ENCODE data around the gene SH3BP2. TPM values are rescaled to one million over a fixed set of nuclear protein-coding genes. Genes with fewer than 3 reads are reported as not detected.
A peak's percentile ranks its signal among the peaks of the same experiment; 100 is the strongest.
"Not testable (repeated sequence)": the region's sequence is repeated elsewhere in the genome, so short reads cannot be mapped to it uniquely, and the experiment has no call there.

The SH3BP2 gene
- polyA plus RNA-seq, 3 donors: 19.1 to 478 (median 26.9) TPM

DNA sequence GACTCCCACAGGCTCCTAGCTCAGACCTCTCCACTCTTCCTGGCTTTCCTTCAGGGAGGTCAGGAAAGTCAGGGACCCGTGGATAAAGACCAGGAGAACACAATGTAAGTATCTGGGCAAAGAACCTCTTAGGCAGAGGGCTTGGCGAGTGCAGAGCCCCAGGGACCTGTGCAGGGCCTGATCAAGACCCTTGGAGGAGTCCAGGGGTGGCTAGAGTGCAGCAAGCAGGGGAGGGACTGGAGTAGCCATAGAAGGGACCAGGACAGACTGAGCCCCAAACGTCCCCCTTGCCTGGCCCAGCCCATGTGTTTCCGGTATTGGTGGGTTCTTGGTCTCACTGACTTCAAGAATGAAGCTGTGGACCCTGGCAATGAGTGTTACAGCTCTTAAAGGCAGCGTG lies 30.8 kb upstream of the SH3BP2 start:
- H3K27ac ChIP-seq (ENCODE audit: low read depth in 1 of 2, low read length in 2 of 2): no peak overlapping the region
- H3K27me3 ChIP-seq (ENCODE audit: control insufficient read depth in 2 of 2, insufficient read depth in 2 of 2, low read length in 2 of 2): no peaks in the 10 kb centered on the region
- H3K9me3 ChIP-seq (replicated peaks in 1 of 2; ENCODE audit: control insufficient read depth in 1 of 2, insufficient read depth in 1 of 2, low read length in 2 of 2): no peaks in the 10 kb centered on the region
- Mint-ChIP-seq H3K27ac (no peak overlapping the region), H3K36me3 (no peaks in the 10 kb centered on the region), H3K4me3 (no peak overlapping the region), H3K4me1 (peaks cover 28% of the 10 kb centered on the region), H3K27me3 (ENCODE audit: low read depth in 3 of 3) (peaks cover 2 to 17% (median 13%) of the 10 kb centered on the region in 3 donors), H3K9me3 (peaks cover 0 to 2% (median 0%) of the 10 kb centered on the region in 7 donors)
- H3K4me2 ChIP-seq (replicated peaks; ENCODE audit: extremely low read depth, low read length, poor library complexity, severe bottlenecking): no peak overlapping the region
- H3K79me2 ChIP-seq (ENCODE audit: insufficient read depth, low read length): no peaks in the 10 kb centered on the region
- no peak for DNase-seq
- 76% methylated on average over 4 of the region's 5 CpGs for WGBS (ENCODE audit: insufficient coverage)
- H3K36me3 ChIP-seq (replicated peaks in 1 of 2; ENCODE audit: control insufficient read depth in 1 of 2, insufficient read depth in 2 of 2, low read length in 2 of 2): no peaks in the 10 kb centered on the region
- no peak overlapping the region for H2AFZ ChIP-seq (ENCODE audit: insufficient read depth, low read depth, low read length, poor library complexity, severe bottlenecking)
- no peak overlapping the region for H3K4me3 ChIP-seq (replicated peaks in 1 of 3; ENCODE audit: low read depth in 2 of 3, low read length in 3 of 3)
- H4K20me1 ChIP-seq (ENCODE audit: insufficient read depth, low read length): no peaks in the 10 kb centered on the region
- intact Hi-C loops (cut with micrococcal nuclease): loop anchor here (5.0 kb wide), 3 partner anchors 35 to 75 kb away; no protein-coding TSS in a partner anchor
- H3K9ac ChIP-seq (ENCODE audit: insufficient read depth, low read length, poor library complexity, severe bottlenecking): no peak overlapping the region
- TF ChIP-seq, protein P1, sequence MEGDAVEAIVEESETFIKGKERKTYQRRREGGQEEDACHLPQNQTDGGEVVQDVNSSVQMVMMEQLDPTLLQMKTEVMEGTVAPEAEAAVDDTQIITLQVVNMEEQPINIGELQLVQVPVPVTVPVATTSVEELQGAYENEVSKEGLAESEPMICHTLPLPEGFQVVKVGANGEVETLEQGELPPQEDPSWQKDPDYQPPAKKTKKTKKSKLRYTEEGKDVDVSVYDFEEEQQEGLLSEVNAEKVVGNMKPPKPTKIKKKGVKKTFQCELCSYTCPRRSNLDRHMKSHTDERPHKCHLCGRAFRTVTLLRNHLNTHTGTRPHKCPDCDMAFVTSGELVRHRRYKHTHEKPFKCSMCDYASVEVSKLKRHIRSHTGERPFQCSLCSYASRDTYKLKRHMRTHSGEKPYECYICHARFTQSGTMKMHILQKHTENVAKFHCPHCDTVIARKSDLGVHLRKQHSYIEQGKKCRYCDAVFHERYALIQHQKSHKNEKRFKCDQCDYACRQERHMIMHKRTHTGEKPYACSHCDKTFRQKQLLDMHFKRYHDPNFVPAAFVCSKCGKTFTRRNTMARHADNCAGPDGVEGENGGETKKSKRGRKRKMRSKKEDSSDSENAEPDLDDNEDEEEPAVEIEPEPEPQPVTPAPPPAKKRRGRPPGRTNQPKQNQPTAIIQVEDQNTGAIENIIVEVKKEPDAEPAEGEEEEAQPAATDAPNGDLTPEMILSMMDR (IDR thresholded peaks at IDR 0.05): no peak
- peaks cover 5 to 20% of the 10 kb centered on the region in 2 donors for H3K4me1 ChIP-seq (ENCODE audit: control insufficient read depth in 1 of 2, insufficient read depth in 2 of 2, low read length in 2 of 2)

DNA sequence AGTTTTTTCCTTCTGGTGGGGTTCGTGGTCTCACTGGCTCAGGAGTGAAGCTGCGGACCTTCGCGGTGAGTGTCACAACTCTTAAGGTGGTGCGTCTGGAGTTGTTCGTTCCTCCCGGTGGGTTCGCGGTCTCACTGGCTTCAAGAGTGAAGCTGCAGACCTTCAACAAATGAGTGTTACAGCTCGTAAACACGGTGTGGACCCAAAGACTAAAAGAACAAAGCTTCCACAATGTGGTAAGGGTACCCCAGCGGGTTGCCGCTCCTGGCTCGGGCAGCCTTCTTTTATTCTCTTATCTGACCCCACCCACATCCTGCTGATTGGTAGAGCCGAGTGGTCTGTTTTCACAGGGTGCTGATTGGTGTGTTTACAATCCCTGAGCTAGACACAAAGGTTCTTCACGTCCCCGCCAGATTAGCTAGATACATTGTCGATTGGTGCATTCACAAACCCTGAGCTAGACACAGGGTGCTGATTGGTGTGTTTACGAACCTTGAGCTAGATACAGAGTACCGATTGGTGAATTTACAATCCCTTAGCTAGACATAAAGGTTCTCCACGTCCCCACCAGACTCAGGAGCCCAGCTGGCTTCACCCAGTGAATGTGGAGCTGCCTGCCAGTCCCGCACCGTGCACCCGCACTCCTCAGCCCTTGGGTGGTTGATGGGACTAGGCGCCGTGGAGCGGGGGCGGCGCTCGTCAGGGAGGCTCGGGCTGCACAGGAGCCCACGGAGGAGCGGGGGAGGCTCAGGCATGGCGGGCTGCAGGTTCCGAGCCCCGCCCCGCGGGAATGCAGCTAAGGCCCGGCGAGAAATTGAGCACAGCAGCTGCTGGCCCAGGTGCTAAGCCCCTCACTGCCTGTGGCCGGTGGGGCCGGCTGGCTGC lies 30.2 kb upstream of the SH3BP2 start:
- Mint-ChIP-seq H3K27ac (peak overlapping the region in 1 of 7 donors; percentile 54), H3K27me3 (ENCODE audit: low read depth in 3 of 3) (peaks cover 2 to 17% (median 13%) of the 10 kb centered on the region in 3 donors), H3K4me3 (peak overlapping the region in 1 of 2 donors; percentile 51), H3K4me1 (peaks cover 24% of the 10 kb centered on the region)
- H3K79me2 ChIP-seq (ENCODE audit: insufficient read depth, low read length); H3K36me3 ChIP-seq (replicated peaks in 1 of 2; ENCODE audit: control insufficient read depth in 1 of 2, insufficient read depth in 2 of 2, low read length in 2 of 2); H3K4me2 ChIP-seq (replicated peaks; ENCODE audit: extremely low read depth, low read length, poor library complexity, severe bottlenecking); H3K27me3 ChIP-seq (ENCODE audit: control insufficient read depth in 2 of 2, insufficient read depth in 2 of 2, low read length in 2 of 2); H2AFZ ChIP-seq (ENCODE audit: insufficient read depth, low read depth, low read length, poor library complexity, severe bottlenecking); DNase-seq; H3K9me3 Mint-ChIP-seq; H4K20me1 ChIP-seq (ENCODE audit: insufficient read depth, low read length); H3K27ac ChIP-seq (ENCODE audit: low read depth in 1 of 2, low read length in 2 of 2); H3K9ac ChIP-seq (ENCODE audit: insufficient read depth, low read length, poor library complexity, severe bottlenecking); H3K9me3 ChIP-seq (replicated peaks in 1 of 2; ENCODE audit: control insufficient read depth in 1 of 2, insufficient read depth in 1 of 2, low read length in 2 of 2); H3K36me3 Mint-ChIP-seq; H3K4me3 ChIP-seq (replicated peaks in 1 of 3; ENCODE audit: low read depth in 2 of 3, low read length in 3 of 3): not testable (repeated sequence)
- 92% methylated on average over 19 of the region's 42 CpGs for WGBS (ENCODE audit: insufficient coverage)
- peaks cover 5 to 20% of the 10 kb centered on the region in 2 donors for H3K4me1 ChIP-seq (ENCODE audit: control insufficient read depth in 1 of 2, insufficient read depth in 2 of 2, low read length in 2 of 2)
- intact Hi-C loops (cut with micrococcal nuclease): loop anchor here (5.0 kb wide), 3 partner anchors 35 to 75 kb away; no protein-coding TSS in a partner anchor
